Transverse colon (tissue), 4 donors: Measurements from ENCODE around the gene PCED1A.

Experiments used
- POLR2AphosphoS5 ChIP-seq, 3 donors: sonication (generic); formaldehyde crosslinking; IDR thresholded peaks; one replicate each; pipeline ENCODE4 v1.6.1; 2016; ENCODE audit warnings: antibody characterized with exemption in 3 of 3
- TF ChIP-seq, protein P1 (sequence below), 5 experiments: fragments of 200-600 bp in 3 of 5; fragments of 450-650 bp in 2 of 5; sonication (generic) in 3 of 5; IDR thresholded peaks; 1 replicate in 2 of 5; 2 replicates in 3 of 5; pipeline ENCODE4 v1.5.1; 2016 to 2017; ENCODE audit warnings: antibody characterized with exemption in 5 of 5, inconsistent platforms in 3 of 5, mild to moderate bottlenecking in 2 of 5, moderate library complexity in 1 of 5

DNA sequence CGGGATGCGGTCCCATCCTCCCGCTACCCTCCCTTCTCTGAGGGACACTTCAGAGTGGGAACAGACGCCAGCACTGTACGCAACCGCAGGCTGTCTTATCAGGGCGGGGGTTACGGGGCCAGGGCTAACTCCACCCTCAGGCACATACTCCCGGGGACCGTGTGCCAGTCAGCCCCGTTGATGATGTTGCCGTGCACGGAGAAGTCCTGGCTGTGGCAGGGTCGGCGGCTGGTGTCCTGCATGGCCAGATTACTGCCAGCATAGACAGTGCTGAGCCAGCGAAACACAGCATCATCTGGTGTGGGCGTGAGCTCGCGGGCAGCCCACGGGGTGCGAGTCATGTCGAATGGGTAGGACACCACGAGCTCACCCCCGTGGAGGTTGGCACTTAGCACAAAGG lies 45.0 kb downstream of the PCED1A start:
- TF ChIP-seq, protein P1, sequence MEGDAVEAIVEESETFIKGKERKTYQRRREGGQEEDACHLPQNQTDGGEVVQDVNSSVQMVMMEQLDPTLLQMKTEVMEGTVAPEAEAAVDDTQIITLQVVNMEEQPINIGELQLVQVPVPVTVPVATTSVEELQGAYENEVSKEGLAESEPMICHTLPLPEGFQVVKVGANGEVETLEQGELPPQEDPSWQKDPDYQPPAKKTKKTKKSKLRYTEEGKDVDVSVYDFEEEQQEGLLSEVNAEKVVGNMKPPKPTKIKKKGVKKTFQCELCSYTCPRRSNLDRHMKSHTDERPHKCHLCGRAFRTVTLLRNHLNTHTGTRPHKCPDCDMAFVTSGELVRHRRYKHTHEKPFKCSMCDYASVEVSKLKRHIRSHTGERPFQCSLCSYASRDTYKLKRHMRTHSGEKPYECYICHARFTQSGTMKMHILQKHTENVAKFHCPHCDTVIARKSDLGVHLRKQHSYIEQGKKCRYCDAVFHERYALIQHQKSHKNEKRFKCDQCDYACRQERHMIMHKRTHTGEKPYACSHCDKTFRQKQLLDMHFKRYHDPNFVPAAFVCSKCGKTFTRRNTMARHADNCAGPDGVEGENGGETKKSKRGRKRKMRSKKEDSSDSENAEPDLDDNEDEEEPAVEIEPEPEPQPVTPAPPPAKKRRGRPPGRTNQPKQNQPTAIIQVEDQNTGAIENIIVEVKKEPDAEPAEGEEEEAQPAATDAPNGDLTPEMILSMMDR (IDR thresholded peaks at IDR 0.05): no peak
- TF ChIP-seq POLR2AphosphoS5 (IDR thresholded peaks at IDR 0.05): no peak
